ENCODE results near the gene FNDC3B. TPM values are rescaled to one million over a fixed set of nuclear protein-coding genes. Genes with fewer than 3 reads are reported as not detected.

FNDC3B gene
- total RNA-seq, 5 donors from 2014 or later (not counting 1 experiment from before 2014, with no cell fraction given), result 18.1 to 46.5 (median 23.5) TPM

DNA sequence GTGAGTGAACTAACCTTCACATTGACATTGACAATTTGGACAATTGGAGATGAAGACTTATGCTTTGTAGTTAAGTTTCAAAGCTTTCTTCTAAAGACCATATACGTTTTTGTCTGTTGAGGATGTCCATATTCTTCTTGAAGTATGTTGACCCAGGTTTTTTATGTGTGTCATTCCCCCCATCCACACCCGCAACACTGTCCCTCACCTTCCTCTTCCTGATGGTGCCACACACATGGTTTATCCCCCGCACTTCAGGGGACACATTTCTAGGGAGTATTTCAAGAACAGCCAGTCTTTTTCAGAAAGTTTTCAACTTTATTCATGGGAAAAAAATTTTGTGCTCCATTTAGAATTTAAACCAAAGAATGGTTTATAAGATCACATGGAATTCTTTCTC lies 303.7 kb downstream of the FNDC3B start:
- no peaks in the 10 kb centered on the region for H3K9me3 Mint-ChIP-seq
- no peaks in the 10 kb centered on the region for H3K27me3 ChIP-seq (replicated peaks in 1 of 2; ENCODE audit: control insufficient read depth in 2 of 2, extremely low read depth in 1 of 2, insufficient read depth in 2 of 2, low read length in 1 of 2)
- no peak overlapping the region for H3K4me3 ChIP-seq (ENCODE audit: control insufficient read depth in 1 of 2, extremely low read depth in 1 of 2, low read length in 1 of 2)
- peaks cover 45% of the 10 kb centered on the region for H3K36me3 Mint-ChIP-seq
- H3K4me1 ChIP-seq (ENCODE audit: control insufficient read depth in 1 of 2, extremely low read depth in 1 of 2, insufficient read depth in 2 of 2, low read length in 2 of 2), result no peaks in the 10 kb centered on the region
- no peak for ATAC-seq (replicated peaks in 1 of 4)
- H3K27me3 Mint-ChIP-seq, result no peaks in the 10 kb centered on the region
- POLR2A ChIA-PET, result no interaction called here
- no peak overlapping the region for H3K27ac ChIP-seq (ENCODE audit: low read length)
- DNase-seq, result no peak
- CTCF ChIA-PET, result interaction anchor here (0.7 to 4.3 kb wide), 3 partner anchors 11 to 361 kb away, joined by 3 to 46 read pairs (median 26); no protein-coding TSS in a partner anchor
- no peak overlapping the region for H3K4me3 Mint-ChIP-seq
- no peak overlapping the region for H3K27ac Mint-ChIP-seq
- H3K9me3 ChIP-seq, result no peaks in the 10 kb centered on the region
- H3K36me3 ChIP-seq (ENCODE audit: control insufficient read depth in 2 of 2, extremely low read depth in 1 of 2, insufficient read depth in 1 of 2, low read length in 1 of 2), result peaks cover 0 to 40% of the 10 kb centered on the region in 2 donors
- H3K4me1 Mint-ChIP-seq, result no peaks in the 10 kb centered on the region
- WGBS (ENCODE audit: insufficient coverage), result no CpG with 5 or more reads among the region's 3 CpGs

DNA sequence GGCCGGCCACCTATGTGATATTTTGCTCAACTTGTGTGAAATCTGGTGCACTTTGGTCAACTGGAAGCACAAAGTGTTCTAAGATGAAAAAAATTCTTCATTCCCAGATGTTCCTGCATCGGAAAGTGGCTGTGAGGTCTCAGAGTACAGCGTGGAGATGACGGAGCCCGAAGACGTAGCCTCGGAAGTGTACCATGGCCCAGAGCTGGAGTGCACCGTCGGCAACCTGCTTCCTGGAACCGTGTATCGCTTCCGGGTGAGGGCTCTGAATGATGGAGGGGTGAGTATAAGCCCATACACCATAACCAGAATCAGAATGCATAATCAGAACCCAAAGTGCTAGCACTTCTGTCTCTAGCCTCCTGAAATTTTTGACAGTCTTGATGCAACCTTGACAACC lies 304.6 kb downstream of the FNDC3B start:
- Histone ChIP-seq H3K4me3 (ENCODE audit: control insufficient read depth in 1 of 2, extremely low read depth in 1 of 2, low read length in 1 of 2) (no peak overlapping the region), H3K27me3 (replicated peaks in 1 of 2; ENCODE audit: control insufficient read depth in 2 of 2, extremely low read depth in 1 of 2, insufficient read depth in 2 of 2, low read length in 1 of 2) (no peaks in the 10 kb centered on the region), H3K9me3 (no peaks in the 10 kb centered on the region), H3K27ac (ENCODE audit: low read length) (no peak overlapping the region), H3K4me1 (ENCODE audit: control insufficient read depth in 1 of 2, extremely low read depth in 1 of 2, insufficient read depth in 2 of 2, low read length in 2 of 2) (no peaks in the 10 kb centered on the region), H3K36me3 (ENCODE audit: control insufficient read depth in 2 of 2, extremely low read depth in 1 of 2, insufficient read depth in 1 of 2, low read length in 1 of 2) (peaks cover 0 to 41% of the 10 kb centered on the region in 2 donors)
- no peak for DNase-seq
- WGBS (ENCODE audit: insufficient coverage), result 100% methylated on average over 3 of the region's 12 CpGs
- no peak for ATAC-seq (replicated peaks in 1 of 4)
- Mint-ChIP-seq H3K9me3 (no peaks in the 10 kb centered on the region), H3K4me1 (no peaks in the 10 kb centered on the region), H3K4me3 (no peak overlapping the region), H3K27me3 (no peaks in the 10 kb centered on the region), H3K36me3 (peaks cover 47% of the 10 kb centered on the region), H3K27ac (no peak overlapping the region)
- ChIA-PET CTCF (interaction anchor here (1.0 to 4.3 kb wide), 3 partner anchors 11 to 12 kb away, joined by 3 to 26 read pairs (median 4); no protein-coding TSS in a partner anchor), POLR2A (no interaction called here)

DNA sequence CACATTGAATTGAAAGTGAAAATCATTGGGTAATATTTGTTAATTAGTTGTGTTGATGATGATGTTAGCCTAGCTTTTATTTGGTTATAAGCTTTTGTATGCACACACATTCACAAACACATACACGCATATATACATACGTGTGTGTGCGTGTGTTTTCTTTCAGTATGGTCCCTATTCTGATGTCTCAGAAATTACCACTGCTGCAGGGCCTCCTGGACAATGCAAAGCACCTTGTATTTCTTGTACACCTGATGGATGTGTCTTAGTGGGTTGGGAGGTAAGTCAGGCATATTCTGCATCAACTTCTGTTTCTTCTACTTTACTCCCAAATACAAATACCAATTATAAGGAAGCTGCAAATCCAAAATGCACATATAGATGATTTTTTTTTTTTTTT lies 306.8 kb downstream of the FNDC3B start:
- ChIA-PET CTCF (interaction anchor here (0.6 kb wide), 2 partner anchors 262 to 1295 kb away, joined by 3 to 4 read pairs; no protein-coding TSS in a partner anchor), POLR2A (no interaction called here)
- H3K36me3 Mint-ChIP-seq, result peaks cover 51% of the 10 kb centered on the region
- DNase-seq (no peak), ATAC-seq (replicated peaks in 1 of 4) (no peak)
- H3K4me1 Mint-ChIP-seq, result no peaks in the 10 kb centered on the region
- no peak overlapping the region for H3K27ac ChIP-seq (ENCODE audit: low read length)
- no peaks in the 10 kb centered on the region for H3K4me1 ChIP-seq (ENCODE audit: control insufficient read depth in 1 of 2, extremely low read depth in 1 of 2, insufficient read depth in 2 of 2, low read length in 2 of 2)
- H3K9me3 Mint-ChIP-seq, result no peaks in the 10 kb centered on the region
- peaks cover 0 to 34% of the 10 kb centered on the region in 2 donors for H3K36me3 ChIP-seq (ENCODE audit: control insufficient read depth in 2 of 2, extremely low read depth in 1 of 2, insufficient read depth in 1 of 2, low read length in 1 of 2)
- no peaks in the 10 kb centered on the region for H3K9me3 ChIP-seq
- H3K27ac Mint-ChIP-seq, result no peak overlapping the region
- H3K27me3 ChIP-seq (replicated peaks in 1 of 2; ENCODE audit: control insufficient read depth in 2 of 2, extremely low read depth in 1 of 2, insufficient read depth in 2 of 2, low read length in 1 of 2), result no peaks in the 10 kb centered on the region
- no peak overlapping the region for H3K4me3 Mint-ChIP-seq
- no peaks in the 10 kb centered on the region for H3K27me3 Mint-ChIP-seq
- H3K4me3 ChIP-seq (ENCODE audit: control insufficient read depth in 1 of 2, extremely low read depth in 1 of 2, low read length in 1 of 2), result no peak overlapping the region
- WGBS (ENCODE audit: insufficient coverage), result no CpG with 5 or more reads among the region's 3 CpGs

DNA sequence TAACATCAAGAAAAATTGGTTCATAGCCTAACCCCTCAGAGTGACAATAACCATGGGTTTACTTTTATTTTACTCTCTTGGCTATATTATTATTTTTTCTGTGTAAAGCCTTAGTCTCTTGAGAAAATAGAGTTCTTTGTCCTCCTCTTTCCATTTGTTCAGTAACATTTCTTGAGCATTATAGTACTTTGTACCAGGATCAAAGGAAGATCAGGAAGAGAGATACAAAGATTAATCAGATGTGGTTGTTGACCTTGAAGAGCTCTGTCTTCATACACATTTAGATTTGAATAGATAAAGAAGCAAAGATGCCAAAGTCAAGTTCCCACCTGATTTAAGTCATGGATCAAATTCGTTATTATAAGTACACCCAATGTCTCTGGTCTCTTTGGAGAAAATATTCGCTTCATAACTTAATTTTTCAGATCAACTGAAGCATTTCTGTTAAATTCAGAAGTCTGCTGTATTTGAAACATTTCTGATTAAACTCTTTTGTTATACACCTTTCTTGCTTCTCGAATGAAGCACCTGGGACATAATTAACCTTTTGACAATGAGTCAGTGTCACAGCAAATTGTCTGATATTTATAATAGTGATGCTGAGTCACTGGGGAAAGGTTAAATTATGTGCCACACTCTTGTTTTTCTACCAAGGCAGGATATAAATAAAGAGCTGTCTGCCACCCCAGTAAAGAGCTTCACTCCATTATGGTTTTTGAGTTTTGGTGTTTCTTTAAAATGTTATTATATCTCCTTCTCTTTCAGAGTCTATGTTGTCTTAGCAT lies 308.7 kb downstream of the FNDC3B start:
- no peak for ATAC-seq (replicated peaks in 1 of 4)
- Histone ChIP-seq H3K4me1 (ENCODE audit: control insufficient read depth in 1 of 2, extremely low read depth in 1 of 2, insufficient read depth in 2 of 2, low read length in 2 of 2) (no peaks in the 10 kb centered on the region), H3K9me3 (no peaks in the 10 kb centered on the region), H3K36me3 (ENCODE audit: control insufficient read depth in 2 of 2, extremely low read depth in 1 of 2, insufficient read depth in 1 of 2, low read length in 1 of 2) (peaks cover 0 to 37% of the 10 kb centered on the region in 2 donors), H3K4me3 (ENCODE audit: control insufficient read depth in 1 of 2, extremely low read depth in 1 of 2, low read length in 1 of 2) (no peak overlapping the region), H3K27me3 (replicated peaks in 1 of 2; ENCODE audit: control insufficient read depth in 2 of 2, extremely low read depth in 1 of 2, insufficient read depth in 2 of 2, low read length in 1 of 2) (no peaks in the 10 kb centered on the region), H3K27ac (ENCODE audit: low read length) (no peak overlapping the region)
- H3K27ac Mint-ChIP-seq, result no peak overlapping the region
- no peaks in the 10 kb centered on the region for H3K4me1 Mint-ChIP-seq
- no peaks in the 10 kb centered on the region for H3K27me3 Mint-ChIP-seq
- no peak overlapping the region for H3K4me3 Mint-ChIP-seq
- peaks cover 52% of the 10 kb centered on the region for H3K36me3 Mint-ChIP-seq
- 80% methylated on average over 1 of the region's 3 CpGs for WGBS (ENCODE audit: insufficient coverage)
- no peaks in the 10 kb centered on the region for H3K9me3 Mint-ChIP-seq
- ChIA-PET POLR2A (no interaction called here), CTCF (interaction anchor here (1.5 to 2.5 kb wide), 2 partner anchors 16 to 321 kb away, joined by 4 to 6 read pairs; no protein-coding TSS in a partner anchor)
- no peak for DNase-seq

DNA sequence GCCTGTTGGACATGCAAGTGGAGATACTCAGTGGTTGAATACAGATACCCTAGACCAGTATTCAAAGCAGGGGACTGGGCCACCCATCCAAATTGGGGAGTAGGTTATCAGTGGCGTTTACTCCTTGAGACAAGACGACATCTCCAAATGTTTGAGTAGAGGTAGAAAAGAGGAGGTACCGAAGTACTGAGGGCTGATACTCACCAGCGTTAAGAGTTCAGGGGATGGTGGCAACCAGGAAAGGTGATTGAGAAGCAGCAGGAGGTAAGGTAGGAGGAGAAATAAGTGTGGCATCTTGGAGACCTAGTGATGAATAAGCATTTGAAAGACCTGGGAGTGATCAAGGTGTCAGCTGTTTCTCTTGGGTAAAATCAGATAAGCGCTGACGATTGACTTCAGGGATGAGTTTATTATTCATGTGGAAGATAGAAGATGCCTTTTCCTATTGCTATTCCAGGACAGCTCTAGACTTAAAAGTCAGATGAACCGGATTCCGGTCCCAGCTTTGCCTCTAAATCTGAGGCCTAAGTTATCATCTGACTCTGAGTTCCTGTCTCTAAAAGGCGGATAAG lies 312.6 kb downstream of the FNDC3B start:
- H3K36me3 ChIP-seq (ENCODE audit: control insufficient read depth in 2 of 2, extremely low read depth in 1 of 2, insufficient read depth in 1 of 2, low read length in 1 of 2), result peaks cover 0 to 23% of the 10 kb centered on the region in 2 donors
- ATAC-seq (replicated peaks in 1 of 4), result no peak
- WGBS (ENCODE audit: insufficient coverage), result 98% methylated on average over 4 of the region's 9 CpGs

DNA sequence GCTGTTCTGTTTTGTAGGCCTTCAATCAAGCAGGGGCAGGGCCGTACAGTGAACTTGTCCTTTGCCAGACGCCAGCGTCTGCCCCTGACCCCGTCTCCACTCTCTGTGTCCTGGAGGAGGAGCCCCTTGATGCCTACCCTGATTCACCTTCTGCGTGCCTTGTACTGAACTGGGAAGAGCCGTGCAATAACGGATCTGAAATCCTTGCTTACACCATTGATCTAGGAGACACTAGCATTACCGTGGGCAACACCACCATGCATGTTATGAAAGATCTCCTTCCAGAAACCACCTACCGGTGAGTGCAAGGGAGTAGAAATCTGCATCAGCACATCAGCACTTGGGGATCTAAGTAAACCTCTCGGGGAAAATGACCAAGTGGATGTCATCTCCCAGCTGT lies 313.4 kb downstream of the FNDC3B start:
- CTCF ChIA-PET, result no interaction called here

More for the DNA sequence above, 312.6 kb downstream of the FNDC3B start:
- H3K27me3 Mint-ChIP-seq, result no peaks in the 10 kb centered on the region
- no peaks in the 10 kb centered on the region for H3K27me3 ChIP-seq (replicated peaks in 1 of 2; ENCODE audit: control insufficient read depth in 2 of 2, extremely low read depth in 1 of 2, insufficient read depth in 2 of 2, low read length in 1 of 2)
- ChIA-PET CTCF (no interaction called here), POLR2A (no interaction called here)
- H3K4me3 ChIP-seq (ENCODE audit: control insufficient read depth in 1 of 2, extremely low read depth in 1 of 2, low read length in 1 of 2), result no peak overlapping the region
- H3K4me3 Mint-ChIP-seq, result no peak overlapping the region
- H3K9me3 ChIP-seq, result no peaks in the 10 kb centered on the region
- H3K9me3 Mint-ChIP-seq, result no peaks in the 10 kb centered on the region
- no peaks in the 10 kb centered on the region for H3K4me1 ChIP-seq (ENCODE audit: control insufficient read depth in 1 of 2, extremely low read depth in 1 of 2, insufficient read depth in 2 of 2, low read length in 2 of 2)
- no peaks in the 10 kb centered on the region for H3K4me1 Mint-ChIP-seq
- H3K27ac ChIP-seq (ENCODE audit: low read length), result no peak overlapping the region
- H3K27ac Mint-ChIP-seq, result no peak overlapping the region
- peaks cover 49% of the 10 kb centered on the region for H3K36me3 Mint-ChIP-seq
- DNase-seq, result no peak

More for the DNA sequence above, 313.4 kb downstream of the FNDC3B start:
- Mint-ChIP-seq H3K9me3 (no peaks in the 10 kb centered on the region), H3K36me3 (peaks cover 48% of the 10 kb centered on the region), H3K4me3 (no peak overlapping the region), H3K27me3 (no peaks in the 10 kb centered on the region), H3K27ac (no peak overlapping the region), H3K4me1 (no peaks in the 10 kb centered on the region)
- Histone ChIP-seq H3K9me3 (no peaks in the 10 kb centered on the region), H3K4me1 (ENCODE audit: control insufficient read depth in 1 of 2, extremely low read depth in 1 of 2, insufficient read depth in 2 of 2, low read length in 2 of 2) (no peaks in the 10 kb centered on the region), H3K36me3 (ENCODE audit: control insufficient read depth in 2 of 2, extremely low read depth in 1 of 2, insufficient read depth in 1 of 2, low read length in 1 of 2) (peaks cover 0 to 17% of the 10 kb centered on the region in 2 donors), H3K4me3 (ENCODE audit: control insufficient read depth in 1 of 2, extremely low read depth in 1 of 2, low read length in 1 of 2) (no peak overlapping the region), H3K27me3 (replicated peaks in 1 of 2; ENCODE audit: control insufficient read depth in 2 of 2, extremely low read depth in 1 of 2, insufficient read depth in 2 of 2, low read length in 1 of 2) (no peaks in the 10 kb centered on the region), H3K27ac (ENCODE audit: low read length) (no peak overlapping the region)
- DNase-seq (no peak), ATAC-seq (replicated peaks in 1 of 4) (no peak)
- POLR2A ChIA-PET, result no interaction called here
- WGBS (ENCODE audit: insufficient coverage), result 84% methylated on average over 7 of the region's 10 CpGs

All from T-cell (primary cell).